ENCODE data around the gene SLC45A2.

SLC45A2 gene

GRCh38 chr5:34021334-34021733 lies 36.8 kb upstream of the SLC45A2 start:
- no peak for TF ChIP-seq CTCF (IDR thresholded peaks at IDR 0.05)

- no peak for TF ChIP-seq CTCF (IDR thresholded peaks at IDR 0.05)
Measured at GRCh38 chr5:34020726-34021125, 36.2 kb upstream of the SLC45A2 start.

GRCh38 chr5:34017254-34017653 lies 32.8 kb upstream of the SLC45A2 start:
- TF ChIP-seq CTCF (IDR thresholded peaks at IDR 0.05), result no peak

GRCh38 chr5:34016750-34017149 lies 32.3 kb upstream of the SLC45A2 start:
- no peak for TF ChIP-seq CTCF (IDR thresholded peaks at IDR 0.05)

- TF ChIP-seq CTCF (IDR thresholded peaks at IDR 0.05), result no peak
Measured at GRCh38 chr5:34016222-34016621, 31.7 kb upstream of the SLC45A2 start.

- TF ChIP-seq CTCF (IDR thresholded peaks at IDR 0.05), result no peak
Measured at GRCh38 chr5:34015120-34015822, 30.8 kb upstream of the SLC45A2 start.

GRCh38 chr5:34014626-34015025 lies 30.1 kb upstream of the SLC45A2 start:
- TF ChIP-seq CTCF (IDR thresholded peaks at IDR 0.05), result no peak

GRCh38 chr5:34013547-34013946 lies 29.1 kb upstream of the SLC45A2 start:
- no peak for TF ChIP-seq CTCF (IDR thresholded peaks at IDR 0.05)

Data from LNCAP (cell line).